A549 (cell line): ENCODE data around the gene SSH3. TPM values are rescaled to one million over a fixed set of nuclear protein-coding genes. Genes with fewer than 3 reads are reported as not detected.

ENCODE experiments used
- ATAC-seq, 2 experiments: fragments of 200-7000 bp in 1 of 2; fragments of >200 bp in 1 of 2; cut with Nextera tagmentation in 1 of 2; cut with Tn5 transposase in 1 of 2; 3 replicates each; pipeline versions ENCODE4 v1.8.0 to v1.9.1; 2018 to 2020; ENCODE audit warnings: mild to moderate bottlenecking in 1 of 2, moderate library complexity in 1 of 2
- CTCF ChIA-PET: fragments of 300-600 bp; sonication (Branson Sonifier 250); formaldehyde crosslinking; extraction: SDS; loops from one replicate; lab custom pipeline; 2021; ENCODE audit warnings: antibody characterized with exemption, inconsistent platforms; lab: Yijun Ruan, JAX
- POLR2A ChIA-PET: fragments of 350-600 bp; formaldehyde crosslinking; extraction: SDS; loops from one replicate; lab custom pipeline; 2021; ENCODE audit warnings: antibody characterized with exemption, inconsistent platforms; lab: Yijun Ruan, JAX
- DNase-seq, 2 experiments: peaks; one replicate each; pipeline versions ENCODE4 v3.0.0 to v3.0.0-alpha.2; 2011 to 2016; ENCODE audit warnings: low read depth in 1 of 2, low spot score in 1 of 2
- FAIRE-seq: peaks from 2 replicates; lab custom pipeline; 2011; peaks lifted over from hg19 to GRCh38; lab: Jason Lieb, UNC
- H3K27ac ChIP-seq, 2 experiments: fragments of >200 bp; sonication (Bioruptor Twin); formaldehyde crosslinking; 3 replicates each; pipeline ENCODE4 v1.5.1; 2016 to 2017
- H3K4me1 ChIP-seq: fragments of >200 bp; sonication (Bioruptor Twin); formaldehyde crosslinking; 3 replicates; pipeline ENCODE4 v1.6.1; 2016
- H3K4me2 ChIP-seq: fragments of >200 bp; sonication (Bioruptor Twin); formaldehyde crosslinking; 3 replicates; pipeline ENCODE4 v1.6.1; 2016
- H3K4me3 ChIP-seq: fragments of >200 bp; sonication (Bioruptor Twin); formaldehyde crosslinking; 3 replicates; pipeline ENCODE4 v1.5.1; 2016
- H3K9me3 ChIP-seq: fragments of >200 bp; sonication (Bioruptor Twin); formaldehyde crosslinking; 3 replicates; pipeline ENCODE4 v1.6.1; 2016
- BCL3 ChIP-seq: fragments of >200 bp; sonication (Bioruptor Twin); formaldehyde crosslinking; IDR thresholded peaks from 3 replicates; pipeline ENCODE4 v1.6.1; 2016
- CBX8 ChIP-seq: fragments of 200-600 bp; sonication (generic); IDR thresholded peaks from 2 replicates; pipeline ENCODE4 v1.6.1; 2016
- CHD4 ChIP-seq: fragments of 200-600 bp; sonication (generic); IDR thresholded peaks from 2 replicates; pipeline ENCODE4 v1.6.1; 2016; ENCODE audit warnings: antibody characterized with exemption, mild to moderate bottlenecking, borderline replicate concordance
- CTCF ChIP-seq: fragments of >200 bp; sonication (Bioruptor Twin); formaldehyde crosslinking; IDR thresholded peaks from 3 replicates; pipeline ENCODE4 v1.5.1; 2016
- ELK1 ChIP-seq: fragments of 150-350 bp; IDR thresholded peaks from 2 replicates; pipeline ENCODE4 v1.6.1; 2014; ENCODE audit warnings: low read depth, mild to moderate bottlenecking, low read length
- FOSB ChIP-seq: fragments of 250-450 bp; sonication (Bioruptor Pico); IDR thresholded peaks from 2 replicates; pipeline ENCODE4 v1.5.0; 2020; ENCODE audit warnings: mild to moderate bottlenecking, moderate library complexity
- FOSL2 ChIP-seq, 2 experiments: fragments of 450-650 bp in 1 of 2; fragments of >200 bp in 1 of 2; sonication (Bioruptor Twin) in 1 of 2; formaldehyde crosslinking; IDR thresholded peaks; 2 replicates each; pipeline versions ENCODE4 v1.5.0 to v1.6.1; 2016 to 2020; ENCODE audit warnings: mild to moderate bottlenecking in 1 of 2, moderate library complexity in 1 of 2
- HOXB13 ChIP-seq: fragments of 250-450 bp; sonication (Bioruptor Pico); IDR thresholded peaks from 2 replicates; pipeline ENCODE4 v1.5.0; 2020; ENCODE audit warnings: low read depth, mild to moderate bottlenecking, moderate library complexity
- JUN ChIP-seq, 2 experiments: fragments of >200 bp; sonication (Bioruptor Twin); formaldehyde crosslinking; IDR thresholded peaks; 2 replicates in 1 of 2; 3 replicates in 1 of 2; pipeline ENCODE4 v1.6.1; 2016 to 2017
- NPAS2 ChIP-seq: fragments of 250-450 bp; sonication (Bioruptor Pico); IDR thresholded peaks from 2 replicates; pipeline ENCODE4 v1.8.0; 2022; ENCODE audit warnings: mild to moderate bottlenecking, moderate library complexity, borderline replicate concordance
- PHF8 ChIP-seq: fragments of 200-600 bp; sonication (generic); IDR thresholded peaks from 2 replicates; pipeline ENCODE4 v1.6.1; 2016; ENCODE audit warnings: low read depth, mild to moderate bottlenecking, antibody characterized with exemption, moderate library complexity, borderline replicate concordance
- POLR2A ChIP-seq: IDR thresholded peaks from 2 replicates; pipeline ENCODE4 v1.6.1; 2012; ENCODE audit warnings: mild to moderate bottlenecking, low read length
- RAD21 ChIP-seq, 2 experiments: fragments of >200 bp in 1 of 2; sonication (Bioruptor Twin) in 1 of 2; formaldehyde crosslinking in 1 of 2; IDR thresholded peaks in 1 of 2; conservative IDR thresholded peaks in 1 of 2; 2 replicates in 1 of 2; 3 replicates in 1 of 2; pipeline ENCODE4 v1.6.1; 2012 to 2018; ENCODE audit warnings: inconsistent platforms in 1 of 2
- RARB ChIP-seq: fragments of 250-450 bp; sonication (Bioruptor Pico); IDR thresholded peaks from 2 replicates; pipeline ENCODE4 v1.8.0; 2021; ENCODE audit warnings: mild to moderate bottlenecking, moderate library complexity
- TP53 ChIP-seq: fragments of 250-450 bp; sonication (Bioruptor Pico); IDR thresholded peaks from 2 replicates; pipeline ENCODE4 v1.5.0; 2021; ENCODE audit warnings: mild to moderate bottlenecking, moderate library complexity
- USF2 ChIP-seq: fragments of 450-650 bp; IDR thresholded peaks from 2 replicates; pipeline ENCODE4 v1.6.1; 2014; ENCODE audit warnings: antibody characterized with exemption
- ZC3H11A ChIP-seq: fragments of 450-650 bp; IDR thresholded peaks from 2 replicates; pipeline ENCODE4 v1.6.1; 2014; ENCODE audit warnings: antibody characterized with exemption, mild to moderate bottlenecking
- ZSCAN20 ChIP-seq: fragments of 250-450 bp; sonication (Bioruptor Pico); IDR thresholded peaks from 2 replicates; pipeline ENCODE4 v1.8.0; 2022; ENCODE audit warnings: mild to moderate bottlenecking, moderate library complexity
- WGBS: methylation state at CpG from one replicate; pipeline ENCODE4 v1.1.6; 2017; ENCODE audit errors: missing lambda C conversion rate; 5-methylcytosine and 5-hydroxymethylcytosine counted together
- polyA plus RNA-seq, 4 experiments: library from polyadenylated mRNA; depleted of rRNA in 3 of 4; stranded (reverse); fragments of >200 nt; fragmentation: RNase III in 1 of 4; extraction: RNeasy Plus Mini Kit Qiagen cat#74134 plus additional on column Dnase treatment in 1 of 4; gene quantifications; 2 replicates in 3 of 4; 3 replicates in 1 of 4; pipeline ENCODE4 v1.2.3, GENCODE V29; 2011 to 2017

SSH3 gene
- polyA plus RNA-seq, 2 of the 4 experiments (the other 2 are of a cell fraction): 13.9 to 24.1 TPM

- Histone ChIP-seq H3K27ac (peak within 1 kb of the TSS; percentile 92 to 100), H3K4me3 (peak within 1 kb of the TSS; percentile 89), H3K4me1 (peaks cover 40% of the 10 kb centered on the region), H3K9me3 (no peaks in the 10 kb centered on the region), H3K4me2 (peak within 1 kb of the TSS; percentile 91)
- ATAC-seq (peak; percentile 15 to 52; a peak in 5 of 6 replicates), FAIRE-seq (no peak), DNase-seq (peak; percentile 44 to 60)
- CTCF ChIA-PET: interaction anchor here (0.5 to 2.6 kb wide), 15 partner anchors 11 to 186 kb away, joined by 3 to 26 read pairs (median 4); partner anchors contain the start of genes ANKRD13D and SSH3
- POLR2A ChIA-PET: interaction anchor here (0.5 to 1.4 kb wide), 5 partner anchors 20 to 185 kb away, joined by 3 to 11 read pairs (median 4); no protein-coding TSS in a partner anchor
- TF ChIP-seq NPAS2 (CRISPR knock-in tag) (no peak), FOSL2 (IDR thresholded peaks at IDR 0.05) (no peak), FOSL2 (CRISPR knock-in tag; IDR thresholded peaks at IDR 0.05) (no peak), ZC3H11A (no peak), USF2 (no peak), RARB (CRISPR knock-in tag) (no peak)
- WGBS: 3% methylated on average over 7 of the region's 103 CpGs
Measured at GRCh38 chr11:67266449-67267187, 36.7 kb upstream of the SSH3 start, which contains the start of gene GRK2. GRK2 (plus strand) TSS chr11:67266473; CDS start chr11:67266700, 227 bp downstream.

GRCh38 chr11:67267188-67268080, 35.9 kb upstream of the SSH3 start:
- 51% methylated on average over 28 of the region's 30 CpGs for WGBS
- POLR2A ChIA-PET: interaction anchor here (0.9 to 1.4 kb wide), 4 partner anchors 19 to 186 kb away, joined by 3 to 11 read pairs (median 4); no protein-coding TSS in a partner anchor
- CTCF ChIA-PET: interaction anchor here (0.5 to 2.6 kb wide), 18 partner anchors 10 to 187 kb away, joined by 3 to 26 read pairs (median 4); partner anchors contain the start of genes ANKRD13D, KDM2A and SSH3
- no peak for DNase-seq
- Histone ChIP-seq H3K4me3 (peak overlapping the region; percentile 89), H3K9me3 (no peaks in the 10 kb centered on the region), H3K4me1 (peaks cover 32% of the 10 kb centered on the region), H3K27ac (peak overlapping the region; percentile 92 to 100), H3K4me2 (peak overlapping the region; percentile 91)
- TF ChIP-seq CBX8 (no peak), CHD4 (0 out of 2 replicates have a peak, but pooled peaks have one; percentile 32), PHF8 (no peak), TP53 (CRISPR knock-in tag) (no peak), ZSCAN20 (no peak)
- FAIRE-seq: no peak
- no peak; a peak in 1 of 6 replicates for ATAC-seq

GRCh38 chr11:67268081-67268961, 35.0 kb upstream of the SSH3 start:
- DNase-seq (no peak), FAIRE-seq (no peak)

GRCh38 chr11:67268962-67269268, 34.4 kb upstream of the SSH3 start:
- no peak for DNase-seq
- no peak overlapping the region for H3K4me3 ChIP-seq
- H3K9me3 ChIP-seq: no peaks in the 10 kb centered on the region
- no peak overlapping the region for H3K4me2 ChIP-seq
- no peak for FAIRE-seq
- no peak overlapping the region for H3K27ac ChIP-seq
- ATAC-seq: no peak
- H3K4me1 ChIP-seq: peaks cover 21% of the 10 kb centered on the region; the same call in 2 of the 3 replicates
- ChIA-PET CTCF (interaction anchor here (0.8 to 3.8 kb wide), 4 partner anchors 14 to 48 kb away, joined by 3 to 34 read pairs (median 5); no protein-coding TSS in a partner anchor), POLR2A (no interaction called here)
- WGBS: 93% methylated on average over 8 of the region's 13 CpGs
- TF ChIP-seq FOSL2 (IDR thresholded peaks at IDR 0.05): no peak
- TF ChIP-seq FOSL2 (CRISPR knock-in tag; IDR thresholded peaks at IDR 0.05): no peak
- no peak for TF ChIP-seq PHF8
- TF ChIP-seq FOSB: no peak
- TF ChIP-seq HOXB13 (CRISPR knock-in tag): no peak
- TF ChIP-seq ELK1: no peak
- TF ChIP-seq CTCF: no peak
- TF ChIP-seq BCL3: no peak

More at GRCh38 chr11:67268081-67268961, 35.0 kb upstream of the SSH3 start:
- Histone ChIP-seq H3K4me1 (peaks cover 23% of the 10 kb centered on the region), H3K9me3 (no peaks in the 10 kb centered on the region), H3K27ac (peak overlapping the region in 1 of 2 experiments; percentile 100; a peak in 1 of 6 replicates), H3K4me3 (no peak overlapping the region)
- TF ChIP-seq POLR2A: no peak
- TF ChIP-seq JUN (IDR thresholded peaks at IDR 0.05): no peak
- no peak for TF ChIP-seq RAD21 (conservative IDR thresholded peaks at IDR 0.05 in 1 of 2, IDR thresholded peaks at IDR 0.05 in 1 of 2)
- TF ChIP-seq, all 56 proteins: peak for 0
- no peak for ATAC-seq
- peak overlapping the region; percentile 91 for H3K4me2 ChIP-seq
- CTCF ChIA-PET: interaction anchor here (0.8 to 2.6 kb wide), 10 partner anchors 9 to 188 kb away, joined by 3 to 26 read pairs (median 4); partner anchors contain the start of genes KDM2A and SSH3
- POLR2A ChIA-PET: no interaction called here
- 90% methylated on average over 21 of the region's 21 CpGs for WGBS
